ENCODE results near the gene SLC6A17.
A peak's percentile ranks its signal among the peaks of the same experiment; 100 is the strongest.

SLC6A17 gene

DNA sequence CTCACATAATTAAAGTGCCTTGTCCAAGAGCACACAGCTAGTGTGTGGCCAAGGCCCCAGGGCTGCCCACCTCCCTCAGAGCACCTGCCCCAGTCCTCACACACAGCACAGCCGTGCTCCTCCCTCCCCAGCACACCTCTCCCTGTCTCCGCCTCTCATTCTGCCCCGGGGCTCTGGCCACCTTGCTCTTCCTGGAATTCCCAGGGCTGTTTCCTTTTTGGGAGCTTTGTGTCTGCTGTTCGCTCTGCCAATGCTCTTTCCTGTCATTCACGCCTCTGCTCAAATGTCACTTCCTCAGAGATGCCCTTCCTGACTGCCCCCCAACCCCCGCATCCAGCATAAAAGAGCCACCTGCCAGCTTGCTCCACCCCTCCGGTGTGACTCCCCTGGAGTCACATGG lies 13.3 kb downstream of the SLC6A17 start:
- TF ChIP-seq, protein P1, sequence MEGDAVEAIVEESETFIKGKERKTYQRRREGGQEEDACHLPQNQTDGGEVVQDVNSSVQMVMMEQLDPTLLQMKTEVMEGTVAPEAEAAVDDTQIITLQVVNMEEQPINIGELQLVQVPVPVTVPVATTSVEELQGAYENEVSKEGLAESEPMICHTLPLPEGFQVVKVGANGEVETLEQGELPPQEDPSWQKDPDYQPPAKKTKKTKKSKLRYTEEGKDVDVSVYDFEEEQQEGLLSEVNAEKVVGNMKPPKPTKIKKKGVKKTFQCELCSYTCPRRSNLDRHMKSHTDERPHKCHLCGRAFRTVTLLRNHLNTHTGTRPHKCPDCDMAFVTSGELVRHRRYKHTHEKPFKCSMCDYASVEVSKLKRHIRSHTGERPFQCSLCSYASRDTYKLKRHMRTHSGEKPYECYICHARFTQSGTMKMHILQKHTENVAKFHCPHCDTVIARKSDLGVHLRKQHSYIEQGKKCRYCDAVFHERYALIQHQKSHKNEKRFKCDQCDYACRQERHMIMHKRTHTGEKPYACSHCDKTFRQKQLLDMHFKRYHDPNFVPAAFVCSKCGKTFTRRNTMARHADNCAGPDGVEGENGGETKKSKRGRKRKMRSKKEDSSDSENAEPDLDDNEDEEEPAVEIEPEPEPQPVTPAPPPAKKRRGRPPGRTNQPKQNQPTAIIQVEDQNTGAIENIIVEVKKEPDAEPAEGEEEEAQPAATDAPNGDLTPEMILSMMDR (IDR thresholded peaks at IDR 0.05; ENCODE audit: low read depth, low read length): no peak
- DNase-seq: no peak
- H3K27me3 ChIP-seq: no peaks in the 10 kb centered on the region

DNA sequence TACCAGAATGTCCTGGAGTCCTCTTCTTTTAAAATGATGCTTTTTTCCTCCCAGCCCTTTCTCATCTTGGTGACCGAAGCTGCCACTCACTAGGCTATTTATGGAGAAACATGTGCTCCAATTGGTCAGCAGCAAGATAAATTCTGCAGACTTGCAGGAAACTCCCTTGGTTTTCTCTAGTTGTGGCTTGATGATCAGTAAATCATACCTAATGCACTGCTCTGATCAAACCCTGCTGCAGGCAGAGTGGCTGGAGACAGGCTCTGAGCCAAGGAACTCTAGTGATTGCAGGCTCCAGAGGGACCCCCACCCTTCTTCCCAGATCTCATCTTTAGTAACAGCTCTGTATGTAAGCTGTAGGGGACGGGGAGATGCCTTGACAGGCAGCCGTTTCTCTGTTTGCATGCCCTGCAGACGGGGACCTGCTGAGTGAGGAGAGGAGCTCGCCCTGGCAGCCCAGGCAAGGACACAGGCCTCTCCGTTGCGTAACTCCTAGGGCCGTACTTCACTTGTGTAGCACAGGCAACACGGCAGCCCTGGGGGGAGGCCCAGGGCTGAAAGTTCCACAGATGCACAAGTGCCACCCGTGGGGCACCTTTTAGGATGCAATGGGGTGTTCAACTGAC lies 14.5 kb downstream of the SLC6A17 start:
- no peak overlapping the region for H3K4me3 ChIP-seq (ENCODE audit: low read depth, low read length)
- peak; percentile 54 for DNase-seq
- TF ChIP-seq, protein P1 (IDR thresholded peaks at IDR 0.05; ENCODE audit: low read depth, low read length): no peak
- H3K36me3 ChIP-seq: no peaks in the 10 kb centered on the region
- H3K4me1 ChIP-seq: peaks cover 8% of the 10 kb centered on the region
- no peaks in the 10 kb centered on the region for H3K27me3 ChIP-seq
- no peaks in the 10 kb centered on the region for H3K9me3 ChIP-seq

More for the DNA sequence above, 13.3 kb downstream of the SLC6A17 start:
- no peaks in the 10 kb centered on the region for H3K9me3 ChIP-seq
- peaks cover 8% of the 10 kb centered on the region for H3K4me1 ChIP-seq
- no peaks in the 10 kb centered on the region for H3K36me3 ChIP-seq
- H3K4me3 ChIP-seq (ENCODE audit: low read depth, low read length): no peak overlapping the region

DNA sequence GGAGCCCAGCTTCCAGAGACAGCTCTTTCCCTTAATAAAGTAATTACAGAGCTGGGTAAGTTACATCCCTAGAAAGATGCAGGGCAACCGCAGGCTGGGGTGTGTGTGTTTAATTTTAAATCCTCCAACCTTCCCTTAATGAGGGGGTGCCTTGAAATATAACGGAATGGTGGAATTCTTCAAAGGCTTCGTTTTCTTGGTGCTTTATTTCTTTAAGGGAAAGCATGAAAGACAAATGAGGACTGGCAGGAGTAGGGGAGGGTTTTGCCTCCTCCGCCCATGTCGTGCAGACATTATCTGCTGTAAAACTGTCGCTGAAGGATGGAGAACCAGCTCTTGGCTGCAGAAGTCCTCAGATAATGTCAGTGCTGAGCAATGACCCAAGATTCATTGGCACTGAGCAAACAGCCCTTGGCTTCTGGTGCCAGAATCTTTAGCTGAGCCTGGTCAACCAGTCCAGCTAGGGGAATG lies 15.5 kb downstream of the SLC6A17 start:
- no peaks in the 10 kb centered on the region for H3K9me3 ChIP-seq
- no peaks in the 10 kb centered on the region for H3K27me3 ChIP-seq
- TF ChIP-seq, protein P1 (IDR thresholded peaks at IDR 0.05; ENCODE audit: low read depth, low read length): no peak
- DNase-seq: no peak
- no peak overlapping the region for H3K4me3 ChIP-seq (ENCODE audit: low read depth, low read length)
- H3K36me3 ChIP-seq: no peaks in the 10 kb centered on the region
- H3K4me1 ChIP-seq: peaks cover 13% of the 10 kb centered on the region

DNA sequence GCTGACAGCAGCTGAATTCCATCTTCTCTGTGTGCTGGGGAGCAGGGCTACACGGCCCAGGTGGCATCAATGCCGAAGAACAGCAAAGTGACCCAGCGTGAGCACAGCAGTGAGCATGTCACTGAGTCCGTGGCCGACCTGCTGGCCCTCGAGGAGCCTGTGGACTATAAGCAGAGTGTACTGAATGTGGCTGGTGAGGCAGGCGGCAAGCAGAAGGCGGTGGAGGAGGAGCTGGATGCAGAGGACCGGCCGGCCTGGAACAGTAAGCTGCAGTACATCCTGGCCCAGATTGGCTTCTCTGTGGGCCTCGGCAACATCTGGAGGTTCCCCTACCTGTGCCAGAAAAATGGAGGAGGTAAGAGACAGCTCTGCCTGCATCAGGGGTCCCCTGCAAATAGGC lies 16.6 kb downstream of the SLC6A17 start:
- Histone ChIP-seq H3K27me3 (no peaks in the 10 kb centered on the region), H3K9me3 (no peaks in the 10 kb centered on the region), H3K36me3 (no peaks in the 10 kb centered on the region), H3K4me1 (peaks cover 17% of the 10 kb centered on the region), H3K4me3 (ENCODE audit: low read depth, low read length) (no peak overlapping the region)
- DNase-seq: no peak
- TF ChIP-seq, protein P1 (IDR thresholded peaks at IDR 0.05; ENCODE audit: low read depth, low read length): no peak

DNA sequence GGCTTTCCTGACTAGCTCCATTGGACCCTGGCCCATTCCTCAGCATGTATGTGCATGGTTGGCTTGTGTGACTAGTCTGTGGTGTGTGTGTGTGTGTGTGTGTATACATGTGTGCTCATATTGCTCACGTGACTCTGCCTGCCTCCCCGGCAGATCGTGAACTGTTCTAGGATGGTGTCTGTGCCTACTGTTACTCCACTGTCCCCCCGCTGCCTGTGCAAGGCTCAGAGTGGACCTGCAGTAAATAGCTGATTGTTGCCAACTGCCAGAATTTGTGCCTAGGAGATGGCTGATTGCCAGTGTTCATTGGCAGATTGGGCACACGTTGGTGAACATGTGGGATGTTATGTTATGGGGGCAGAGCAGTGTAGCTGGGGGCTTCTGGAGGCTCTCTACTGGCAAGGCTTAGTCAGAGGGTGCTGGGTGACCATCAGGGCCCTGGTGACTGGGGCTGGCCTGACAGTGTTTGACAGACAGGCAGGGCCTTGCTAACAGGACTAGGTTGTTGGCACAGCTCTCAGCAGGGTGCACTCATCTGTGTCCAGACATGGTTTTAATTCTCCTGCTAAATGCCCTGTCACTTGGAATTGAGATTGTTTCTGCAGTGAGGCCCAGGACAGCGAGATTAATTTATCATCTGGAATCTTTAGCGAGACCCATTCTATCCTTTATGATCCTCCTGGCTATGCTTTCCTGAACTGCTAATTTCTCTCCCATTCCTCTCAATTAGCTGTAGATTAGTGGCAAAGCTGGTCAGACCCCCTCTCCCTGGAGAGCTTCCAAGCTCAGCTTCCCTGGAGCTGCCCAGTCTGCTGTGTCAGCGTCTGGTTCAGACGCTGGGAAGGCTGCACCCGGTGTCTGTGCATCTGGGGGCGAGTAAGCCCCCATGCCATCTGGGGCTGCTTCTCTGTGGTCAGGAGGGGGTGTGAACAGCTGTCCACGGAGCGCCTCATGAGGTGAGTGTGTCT lies 20.8 kb downstream of the SLC6A17 start:
- H3K9me3 ChIP-seq: no peaks in the 10 kb centered on the region
- no peaks in the 10 kb centered on the region for H3K27me3 ChIP-seq
- no peak overlapping the region for H3K4me3 ChIP-seq (ENCODE audit: low read depth, low read length)
- TF ChIP-seq, protein P1 (IDR thresholded peaks at IDR 0.05; ENCODE audit: low read depth, low read length): no peak
- H3K4me1 ChIP-seq: peaks cover 27% of the 10 kb centered on the region
- no peaks in the 10 kb centered on the region for H3K36me3 ChIP-seq
- peak; percentile 94 for DNase-seq
